Measurements from ENCODE around the gene NINJ1. TPM values are rescaled to one million over a fixed set of nuclear protein-coding genes. Genes with fewer than 3 reads are reported as not detected.
"Not testable (repeated sequence)": the region's sequence is repeated elsewhere in the genome, so short reads cannot be mapped to it uniquely, and the experiment has no call there.

NINJ1 gene
- total and polyA plus RNA-seq, 4 experiments from 2014 or later, result 31.1 to 92.4 (median 53.5) TPM

DNA sequence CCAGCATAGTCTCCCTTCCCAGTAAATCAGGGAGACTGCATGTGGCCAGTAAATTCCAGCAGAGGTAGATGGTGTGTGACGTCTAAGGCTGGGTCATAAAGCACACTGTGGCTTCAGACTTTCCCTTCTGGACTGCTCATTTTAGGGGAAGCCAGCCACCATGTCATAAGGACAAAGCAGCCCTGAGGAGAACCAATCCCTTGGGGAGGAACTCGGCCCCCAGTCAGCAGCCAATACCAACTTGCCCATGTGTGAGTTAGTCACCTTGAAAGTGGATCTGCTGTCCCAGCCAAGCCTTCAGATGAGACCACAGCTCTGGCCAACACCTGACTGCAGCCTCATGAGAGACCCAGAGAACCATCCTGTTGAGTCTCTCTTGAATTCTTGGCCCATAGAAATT lies 14.7 kb upstream of the NINJ1 start:
- Histone ChIP-seq H3K36me3 (ENCODE audit: insufficient read depth, low read length) (no peaks in the 10 kb centered on the region), H3K9me3 (ENCODE audit: control insufficient read depth in 1 of 2, low read length in 2 of 2) (no peaks in the 10 kb centered on the region), H3K27ac (ENCODE audit: low read depth, low read length) (no peak overlapping the region), H3K4me1 (ENCODE audit: insufficient read depth, low read length) (peaks cover 14% of the 10 kb centered on the region), H3K4me3 (ENCODE audit: low read length in 2 of 2) (no peak overlapping the region), H3K27me3 (ENCODE audit: insufficient read depth, low read length) (no peaks in the 10 kb centered on the region)
- CTCF ChIA-PET (ENCODE audit: partially characterized antibody), result no interaction called here
- Mint-ChIP-seq H3K4me3 (no peak overlapping the region), H3K9me3 (peaks cover 0 to 5% (median 4%) of the 10 kb centered on the region in 8 donors), H3K27me3 (no peaks in the 10 kb centered on the region), H3K27ac (peak overlapping the region in 4 of 7 donors; percentile 13 to 53 (median 29)), H3K36me3 (no peaks in the 10 kb centered on the region), H3K4me1 (peaks cover 20 to 36% (median 27%) of the 10 kb centered on the region in 4 donors)
- intact Hi-C loops (cut with micrococcal nuclease), result no loop called here
- POLR2A ChIA-PET (ENCODE audit: partially characterized antibody), result no interaction called here
- DNase-seq, result no peak

DNA sequence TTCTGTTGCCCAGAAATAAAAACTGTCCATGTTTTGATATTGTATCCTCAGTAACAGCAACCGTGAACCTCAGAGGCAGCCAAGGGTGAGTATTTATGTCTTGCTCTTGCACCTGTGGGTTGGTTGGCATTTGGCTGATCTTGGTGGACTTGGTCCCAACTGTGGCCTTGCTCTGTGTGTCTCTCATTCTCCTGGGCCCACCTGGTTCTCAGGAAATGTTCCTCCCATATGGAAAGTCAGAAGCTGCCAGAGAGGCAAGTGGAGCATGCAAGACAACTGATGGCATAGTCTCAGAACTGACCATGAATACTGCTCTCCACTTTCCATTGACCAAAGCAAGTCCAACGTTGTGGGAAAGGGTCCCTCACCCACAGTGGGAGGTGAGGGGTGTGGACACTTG lies 13.6 kb upstream of the NINJ1 start:
- Histone ChIP-seq H3K27ac (ENCODE audit: low read depth, low read length) (no peak overlapping the region), H3K4me1 (ENCODE audit: insufficient read depth, low read length) (peaks cover 25% of the 10 kb centered on the region), H3K36me3 (ENCODE audit: insufficient read depth, low read length) (no peaks in the 10 kb centered on the region), H3K4me3 (ENCODE audit: low read length in 2 of 2) (no peak overlapping the region), H3K27me3 (ENCODE audit: insufficient read depth, low read length) (no peaks in the 10 kb centered on the region), H3K9me3 (ENCODE audit: control insufficient read depth in 1 of 2, low read length in 2 of 2) (no peaks in the 10 kb centered on the region)
- H3K36me3 Mint-ChIP-seq, result no peaks in the 10 kb centered on the region
- H3K27ac Mint-ChIP-seq, result peak overlapping the region in 5 of 7 donors; percentile 6 to 32 (median 25)
- ChIA-PET CTCF (ENCODE audit: partially characterized antibody) (no interaction called here), POLR2A (ENCODE audit: partially characterized antibody) (interaction anchor here (1.5 kb wide), 1 partner anchor 11 kb away, joined by 5 read pairs; no protein-coding TSS in a partner anchor)
- H3K4me1 Mint-ChIP-seq, result peaks cover 25 to 47% (median 35%) of the 10 kb centered on the region in 4 donors
- H3K4me3 Mint-ChIP-seq, result no peak overlapping the region
- peaks cover 0 to 5% (median 4%) of the 10 kb centered on the region in 8 donors for H3K9me3 Mint-ChIP-seq
- no peak for DNase-seq
- H3K27me3 Mint-ChIP-seq, result no peaks in the 10 kb centered on the region
- intact Hi-C loops (cut with micrococcal nuclease), result no loop called here

DNA sequence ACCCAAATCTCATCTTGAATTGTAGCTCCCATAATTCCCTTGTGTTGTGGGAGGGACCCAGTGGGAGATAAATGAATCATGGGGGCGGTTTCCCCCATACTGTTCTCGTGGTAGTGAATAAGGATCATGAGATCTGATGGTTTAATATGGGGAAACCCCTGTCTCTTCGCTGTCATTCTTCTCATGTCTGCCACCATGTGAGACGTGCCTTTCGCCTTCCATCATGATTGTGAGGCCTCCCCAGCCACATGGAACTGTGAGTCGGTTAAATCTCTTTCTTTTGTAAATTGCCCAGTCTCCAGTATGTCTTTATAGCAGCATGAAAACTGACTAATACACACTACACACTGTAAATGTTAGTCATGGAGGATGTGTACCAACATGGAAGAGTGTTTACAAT lies 12.6 kb upstream of the NINJ1 start:
- Mint-ChIP-seq H3K27ac (peak overlapping the region; percentile 56 to 89 (median 70)), H3K4me3 (peak overlapping the region in 1 of 8 donors; percentile 32), H3K4me1 (peaks cover 28 to 57% (median 42%) of the 10 kb centered on the region in 4 donors)
- H3K36me3 Mint-ChIP-seq; H3K9me3 ChIP-seq (ENCODE audit: control insufficient read depth in 1 of 2, low read length in 2 of 2); H3K27me3 ChIP-seq (ENCODE audit: insufficient read depth, low read length); CTCF ChIA-PET (ENCODE audit: partially characterized antibody); H3K27me3 Mint-ChIP-seq; H3K4me3 ChIP-seq (ENCODE audit: low read length in 2 of 2); intact Hi-C loops (cut with micrococcal nuclease); H3K36me3 ChIP-seq (ENCODE audit: insufficient read depth, low read length); H3K9me3 Mint-ChIP-seq; H3K27ac ChIP-seq (ENCODE audit: low read depth, low read length): not testable (repeated sequence)
- POLR2A ChIA-PET (ENCODE audit: partially characterized antibody), result interaction anchor here (1.5 kb wide), 1 partner anchor 10 kb away, joined by 5 read pairs; no protein-coding TSS in a partner anchor
- H3K4me1 ChIP-seq (ENCODE audit: insufficient read depth, low read length), result peaks cover 34% of the 10 kb centered on the region
- DNase-seq, result peak in 1 of 5 donors; percentile 66

DNA sequence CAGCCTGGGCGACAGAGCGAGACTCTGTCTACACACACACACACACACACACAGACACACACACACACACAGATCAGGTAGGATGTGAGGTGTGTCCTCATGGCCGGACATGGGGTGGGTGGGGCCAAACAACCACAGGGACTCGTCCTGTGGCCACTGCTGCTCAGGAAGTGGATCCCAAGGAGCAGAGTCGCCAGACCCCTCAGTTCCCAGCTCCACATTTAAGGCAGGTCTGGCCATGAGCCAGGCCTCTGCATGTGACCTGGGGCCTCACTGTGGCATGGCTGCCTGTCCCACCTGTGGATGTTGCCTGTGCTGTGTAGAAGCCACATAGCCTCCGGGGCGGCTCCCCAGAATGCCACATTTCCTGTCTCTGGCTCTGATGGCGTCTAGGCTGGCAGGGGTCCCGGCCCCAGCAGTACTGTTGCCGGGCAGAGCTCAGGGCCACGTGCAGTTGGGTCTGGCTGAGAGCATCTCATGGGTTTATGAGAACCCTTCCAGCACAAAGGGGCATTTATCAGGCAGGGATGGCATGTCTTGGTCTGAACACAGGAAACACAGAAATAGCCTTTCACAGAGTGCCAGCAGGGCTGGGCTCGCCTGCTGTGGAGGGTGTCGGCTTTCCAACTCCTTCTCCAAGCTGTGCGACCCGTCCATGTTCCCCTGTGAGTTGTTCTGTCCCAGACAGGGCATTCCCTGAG lies 9.9 kb upstream of the NINJ1 start:
- Mint-ChIP-seq H3K4me1 (peaks cover 30 to 65% (median 45%) of the 10 kb centered on the region in 4 donors), H3K4me3 (peak overlapping the region in 7 of 8 donors; percentile 59 to 89 (median 71)), H3K27ac (peak overlapping the region; percentile 94 to 98 (median 97)), H3K27me3 (no peaks in the 10 kb centered on the region), H3K36me3 (no peaks in the 10 kb centered on the region), H3K9me3 (peaks cover 0 to 5% (median 4%) of the 10 kb centered on the region in 8 donors)
- DNase-seq, result peak; percentile 77 to 84 (median 83)
- no peaks in the 10 kb centered on the region for H3K36me3 ChIP-seq (ENCODE audit: insufficient read depth, low read length)
- ChIA-PET POLR2A (ENCODE audit: partially characterized antibody) (interaction anchor here (0.6 to 4.5 kb wide), 18 partner anchors 10 to 474 kb away, joined by 3 to 58 read pairs (median 4); partner anchors contain the start of genes CARD19, IPPK and NINJ1), CTCF (ENCODE audit: partially characterized antibody) (interaction anchor here (1.4 to 1.9 kb wide), 4 partner anchors 10 to 46 kb away, joined by 3 to 9 read pairs (median 6); partner anchors contain the start of gene NINJ1)
- no peaks in the 10 kb centered on the region for H3K9me3 ChIP-seq (ENCODE audit: control insufficient read depth in 1 of 2, low read length in 2 of 2)
- H3K27me3 ChIP-seq (ENCODE audit: insufficient read depth, low read length), result no peaks in the 10 kb centered on the region
- H3K27ac ChIP-seq (ENCODE audit: low read depth, low read length), result peak overlapping the region; percentile 75
- H3K4me1 ChIP-seq (ENCODE audit: insufficient read depth, low read length), result peaks cover 51% of the 10 kb centered on the region
- intact Hi-C loops (cut with micrococcal nuclease), result loop anchor here (1.0 kb wide), 1 partner anchor 10 kb away; the partner anchor contains the start of gene NINJ1
- no peak overlapping the region for H3K4me3 ChIP-seq (ENCODE audit: low read length in 2 of 2)

DNA sequence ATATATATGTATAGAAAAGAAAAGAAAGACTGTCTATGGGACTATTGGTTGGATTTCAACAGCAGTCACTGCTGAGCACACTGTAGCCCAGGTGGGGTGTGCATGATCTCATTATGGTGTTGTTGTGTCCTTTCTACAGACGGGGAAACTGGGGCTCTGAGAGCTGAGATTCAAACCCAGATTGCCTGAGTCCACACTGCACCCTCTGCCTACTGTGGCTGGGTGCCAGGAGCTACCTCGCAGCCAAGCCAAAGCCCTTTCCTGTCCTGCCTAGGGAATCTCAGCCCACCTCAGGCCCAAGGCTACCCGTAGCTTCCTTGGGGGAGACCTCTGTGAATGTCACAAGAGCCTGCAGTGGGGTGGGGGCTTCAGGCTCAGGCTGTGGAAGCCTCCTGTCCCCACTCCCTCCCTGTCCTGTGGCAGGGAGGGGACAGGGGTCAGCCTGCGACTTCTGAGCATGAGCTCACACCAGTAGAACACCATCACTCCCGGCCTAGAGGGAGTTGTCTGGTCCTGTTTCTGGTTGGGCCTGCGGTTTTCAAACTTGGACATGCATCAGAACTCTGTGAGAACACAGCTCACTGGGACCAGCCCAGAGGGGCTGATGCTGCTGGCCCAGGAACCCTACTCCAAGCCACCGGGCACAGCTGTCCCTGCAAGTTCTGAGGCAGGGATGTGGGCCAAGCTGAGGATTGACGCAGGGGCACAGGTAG lies 7.9 kb upstream of the NINJ1 start:
- Mint-ChIP-seq H3K9me3 (peaks cover 0 to 5% (median 3%) of the 10 kb centered on the region in 8 donors), H3K4me1 (peaks cover 29 to 76% (median 47%) of the 10 kb centered on the region in 4 donors), H3K4me3 (peak overlapping the region in 3 of 8 donors; percentile 24 to 52 (median 31)), H3K36me3 (no peaks in the 10 kb centered on the region), H3K27ac (peak overlapping the region; percentile 36 to 91 (median 87)), H3K27me3 (no peaks in the 10 kb centered on the region)
- no peaks in the 10 kb centered on the region for H3K9me3 ChIP-seq (ENCODE audit: control insufficient read depth in 1 of 2, low read length in 2 of 2)
- no peaks in the 10 kb centered on the region for H3K27me3 ChIP-seq (ENCODE audit: insufficient read depth, low read length)
- DNase-seq, result no peak
- ChIA-PET POLR2A (ENCODE audit: partially characterized antibody) (interaction anchor here (1.0 to 4.5 kb wide), 6 partner anchors 8 to 177 kb away, joined by 3 to 58 read pairs (median 6); partner anchors contain the start of gene NINJ1), CTCF (ENCODE audit: partially characterized antibody) (interaction anchor here (0.9 to 2.3 kb wide), 4 partner anchors 8 to 33 kb away, joined by 3 to 8 read pairs (median 3); no protein-coding TSS in a partner anchor)
- peak overlapping the region; percentile 25 for H3K27ac ChIP-seq (ENCODE audit: low read depth, low read length)
- intact Hi-C loops (cut with micrococcal nuclease), result no loop called here
- no peaks in the 10 kb centered on the region for H3K36me3 ChIP-seq (ENCODE audit: insufficient read depth, low read length)
- no peak overlapping the region for H3K4me3 ChIP-seq (ENCODE audit: low read length in 2 of 2)
- peaks cover 51% of the 10 kb centered on the region for H3K4me1 ChIP-seq (ENCODE audit: insufficient read depth, low read length)

DNA sequence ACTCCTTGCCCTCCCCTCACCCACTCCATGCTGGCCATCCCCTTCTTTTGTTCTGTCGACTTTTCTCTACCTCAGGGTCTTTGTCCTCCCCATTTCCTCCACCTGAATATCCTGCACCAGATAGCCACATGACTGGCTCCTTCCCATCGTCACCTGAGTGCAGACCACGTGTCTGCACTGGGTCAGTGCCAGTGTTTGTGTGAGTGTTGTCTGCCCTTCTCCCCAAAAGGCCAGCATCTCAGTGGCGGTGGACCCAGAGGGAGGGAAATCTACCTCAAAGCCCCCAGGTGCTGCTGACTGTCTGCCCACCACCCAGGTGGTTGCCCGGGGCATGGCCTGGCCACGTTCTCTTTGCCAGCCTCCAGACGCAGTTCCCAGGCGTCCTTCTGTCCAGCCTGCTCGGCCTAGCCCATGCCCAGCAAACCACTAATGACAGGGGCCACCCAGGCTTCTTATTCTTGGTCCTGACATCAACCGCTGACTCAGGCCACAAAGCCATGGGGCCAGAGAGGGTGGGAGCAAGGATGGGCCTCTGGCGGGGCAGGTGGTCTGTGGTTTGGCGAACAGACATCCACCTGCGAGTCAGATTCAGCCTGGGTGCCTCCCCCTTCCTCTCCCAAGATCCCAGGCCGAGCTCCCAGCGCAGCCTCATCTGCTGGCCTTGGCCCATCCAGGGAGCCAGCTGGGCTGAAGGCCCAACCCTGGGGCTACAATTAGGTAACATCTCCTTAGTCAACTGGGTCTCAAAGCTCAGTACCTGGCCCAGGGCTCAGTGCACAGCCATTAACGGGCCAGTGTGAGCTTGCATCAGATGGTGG lies 5.5 kb upstream of the NINJ1 start:
- Mint-ChIP-seq H3K9me3 (no peaks in the 10 kb centered on the region), H3K4me1 (peaks cover 26 to 82% (median 45%) of the 10 kb centered on the region in 4 donors), H3K27me3 (no peaks in the 10 kb centered on the region), H3K27ac (peak overlapping the region in 3 of 7 donors; percentile 23 to 77 (median 43)), H3K4me3 (no peak overlapping the region), H3K36me3 (peaks cover 0 to 3% of the 10 kb centered on the region in 2 donors)
- H3K27ac ChIP-seq (ENCODE audit: low read depth, low read length), result no peak overlapping the region
- H3K4me3 ChIP-seq (ENCODE audit: low read length in 2 of 2), result no peak overlapping the region
- no peaks in the 10 kb centered on the region for H3K36me3 ChIP-seq (ENCODE audit: insufficient read depth, low read length)
- no peak for DNase-seq
- H3K27me3 ChIP-seq (ENCODE audit: insufficient read depth, low read length), result no peaks in the 10 kb centered on the region
- ChIA-PET CTCF (ENCODE audit: partially characterized antibody) (interaction anchor here (1.0 to 2.4 kb wide), 2 partner anchors 14 to 30 kb away, joined by 3 to 11 read pairs; no protein-coding TSS in a partner anchor), POLR2A (ENCODE audit: partially characterized antibody) (interaction anchor here (0.6 to 1.2 kb wide), 3 partner anchors 10 to 161 kb away, joined by 3 read pairs; no protein-coding TSS in a partner anchor)
- H3K4me1 ChIP-seq (ENCODE audit: insufficient read depth, low read length), result peaks cover 53% of the 10 kb centered on the region
- H3K9me3 ChIP-seq (ENCODE audit: control insufficient read depth in 1 of 2, low read length in 2 of 2), result no peaks in the 10 kb centered on the region
- intact Hi-C loops (cut with micrococcal nuclease), result loop anchor here (10.0 kb wide), 2 partner anchors 315 to 425 kb away; partner anchors contain the start of genes FAM120A and FAM120AOS
